B cell (primary cell): ENCODE measurements around the gene VOPP1. TPM values are rescaled to one million over a fixed set of nuclear protein-coding genes. Genes with fewer than 3 reads are reported as not detected.

ENCODE experiments used
- ATAC-seq: fragments of 200-7000 bp; cut with Tn5 transposase; one replicate; pipeline ENCODE4 v1.10.0; 2021; ENCODE audit warnings: low read depth, mild to moderate bottlenecking, moderate number of reproducible peaks, moderate library complexity
- CTCF ChIA-PET: fragments of 350-600 bp; sonication (Branson Sonifier 250); formaldehyde crosslinking; loops from one replicate; lab custom pipeline; 2021; ENCODE audit warnings: antibody characterized with exemption, inconsistent platforms; lab: Charles Lee
- POLR2A ChIA-PET: fragments of 350-600 bp; sonication (Branson Sonifier 250); formaldehyde crosslinking; loops from one replicate; lab custom pipeline; 2021; ENCODE audit warnings: antibody characterized with exemption; lab: Charles Lee
- DNase-seq: peaks from one replicate; pipeline ENCODE4 v3.0.0; 2013
- H2AFZ ChIP-seq: 2 replicates; pipeline ENCODE4 v1.6.1; 2012; ENCODE audit warnings: mild to moderate bottlenecking, low read depth, low read length; ENCODE audit not compliant: insufficient read depth, poor library complexity, severe bottlenecking
- H3K27ac ChIP-seq, 2 donors: 1 replicate in 1 of 2; 2 replicates in 1 of 2; pipeline ENCODE4 v1.5.1; 2012 to 2013; ENCODE audit warnings: low read length in 2 of 2, mild to moderate bottlenecking in 2 of 2, moderate library complexity in 1 of 2
- H3K27me3 ChIP-seq, 4 experiments: fragments of 200-600 bp in 1 of 4; sonication (generic) in 1 of 4; replicated peaks in 1 of 4; 1 replicate in 2 of 4; 2 replicates in 2 of 4; pipeline versions ENCODE4 v1.6.1 to v1.7.0; 2013 to 2016; ENCODE audit warnings: low read length in 3 of 4, mild to moderate bottlenecking in 2 of 4, mixed read lengths in 1 of 4, moderate library complexity in 1 of 4; ENCODE audit not compliant: insufficient read depth in 4 of 4, control insufficient read depth in 3 of 4; ENCODE audit errors: control extremely low read depth in 1 of 4
- H3K36me3 ChIP-seq, 2 experiments: replicated peaks in 1 of 2; 1 replicate in 1 of 2; 2 replicates in 1 of 2; pipeline versions ENCODE4 v1.6.1 to v1.7.1; 2013; ENCODE audit warnings: low read length in 1 of 2; ENCODE audit not compliant: insufficient read depth in 2 of 2, control insufficient read depth in 1 of 2; ENCODE audit errors: control extremely low read depth in 1 of 2, extremely low read depth in 1 of 2
- H3K4me1 ChIP-seq, 2 donors: fragments of 200-600 bp in 1 of 2; sonication (generic) in 1 of 2; 1 replicate in 1 of 2; 2 replicates in 1 of 2; pipeline versions ENCODE4 v1.5.1 to v1.6.1; 2013 to 2017; ENCODE audit warnings: low read length in 2 of 2; ENCODE audit not compliant: control insufficient read depth in 2 of 2, insufficient read depth in 2 of 2
- H3K4me2 ChIP-seq: replicated peaks from 2 replicates; pipeline ENCODE3; 2012; ENCODE audit warnings: mild to moderate bottlenecking, low read depth, low read length; ENCODE audit not compliant: poor library complexity, severe bottlenecking
- H3K4me3 ChIP-seq, 5 experiments: fragments of 200-600 bp in 1 of 5; sonication (generic) in 1 of 5; 1 replicate in 3 of 5; 2 replicates in 2 of 5; pipeline versions ENCODE4 v1.5.1 to v1.7.0; 2011 to 2016; ENCODE audit warnings: low read length in 4 of 5, mild to moderate bottlenecking in 4 of 5, low read depth in 2 of 5, control low read depth in 1 of 5, moderate library complexity in 1 of 5; ENCODE audit not compliant: insufficient read depth in 1 of 5; ENCODE audit errors: control extremely low read depth in 1 of 5, extremely low read depth in 1 of 5
- H3K79me2 ChIP-seq: fragments of 200-600 bp; sonication (generic); one replicate; pipeline ENCODE4 v1.6.0; 2016; ENCODE audit warnings: low read length; ENCODE audit not compliant: control insufficient read depth, insufficient read depth
- H3K9ac ChIP-seq: fragments of 200-600 bp; sonication (generic); 2 replicates; pipeline ENCODE4 v1.6.1; 2017; ENCODE audit warnings: mild to moderate bottlenecking, low read length, moderate library complexity
- H3K9me3 ChIP-seq, 3 donors: one replicate each; pipeline versions ENCODE4 v1.6.1 to v1.7.1; 2013; ENCODE audit warnings: low read length in 2 of 3; ENCODE audit not compliant: control insufficient read depth in 2 of 3, insufficient read depth in 1 of 3; ENCODE audit errors: control extremely low read depth in 1 of 3
- H4K20me1 ChIP-seq: 2 replicates; pipeline ENCODE4 v1.6.0; 2012; ENCODE audit warnings: mild to moderate bottlenecking, low read length; ENCODE audit not compliant: insufficient read depth, control insufficient read depth, poor library complexity, severe bottlenecking
- H3K27ac Mint-ChIP-seq: one replicate; pipeline ENCODE4 v1.8.0; 2021; ENCODE audit warnings: mixed read lengths
- H3K27me3 Mint-ChIP-seq: one replicate; pipeline ENCODE4 v1.8.0; 2021; ENCODE audit warnings: mixed read lengths
- H3K4me1 Mint-ChIP-seq: one replicate; pipeline ENCODE4 v1.8.0; 2021; ENCODE audit warnings: mixed read lengths
- H3K4me3 Mint-ChIP-seq: one replicate; pipeline ENCODE4 v1.8.0; 2021; ENCODE audit warnings: mixed read lengths
- H3K9me3 Mint-ChIP-seq: one replicate; pipeline ENCODE4 v1.8.0; 2022; ENCODE audit warnings: mixed read lengths; ENCODE audit not compliant: insufficient read depth
- CTCF ChIP-seq: fragments of 200-600 bp; IDR thresholded peaks from one replicate; pipeline ENCODE4 v1.8.0; 2022; ENCODE audit warnings: antibody characterized with exemption, mild to moderate bottlenecking
- EZH2 ChIP-seq: IDR thresholded peaks from 2 replicates; pipeline ENCODE4 v1.6.1; 2012; ENCODE audit warnings: borderline replicate concordance, low read depth, mild to moderate bottlenecking, moderate library complexity, low read length; ENCODE audit not compliant: insufficient read depth, poor library complexity, severe bottlenecking
- WGBS: methylation state at CpG from one replicate; pipeline ENCODE4 v1.1.5; 2013; ENCODE audit warnings: missing lambda C conversion rate; ENCODE audit not compliant: insufficient coverage; 5-methylcytosine and 5-hydroxymethylcytosine counted together
- intact Hi-C: fragments of 100-400 bp; cut with micrococcal nuclease; formaldehyde crosslinking; loops from one replicate; pipeline ENCODE4 v1.10.0; 2022
- polyA plus RNA-seq: library from polyadenylated mRNA; depleted of rRNA; stranded (reverse); fragments of >200 nt; gene quantifications from 2 replicates; pipeline ENCODE4 v1.2.3, GENCODE V29; 2012
- total RNA-seq, 2 donors: library from RNA; stranded (reverse); fragments of 120-200 nt in 1 of 2; gene quantifications; 1 replicate in 1 of 2; 2 replicates in 1 of 2; pipeline versions ENCODE4 v1.2.3 to v1.2.4, GENCODE V29; 2013 to 2022

The VOPP1 gene
- total and polyA plus RNA-seq, 2 donors (not counting 1 experiment from before 2014, with no cell fraction given), result 53.2 to 256 TPM

GRCh38 chr7:55561690-55562089 lies 10.6 kb downstream of the VOPP1 start:
- peaks cover 89% of the 10 kb centered on the region for H3K4me1 Mint-ChIP-seq
- WGBS, result 73% methylated on average over 2 of the region's 4 CpGs
- Histone ChIP-seq H3K79me2 (peaks cover 100% of the 10 kb centered on the region), H3K4me2 (peak overlapping the region; percentile 32), H3K4me3 (no peak overlapping the region), H3K4me1 (peaks cover 86 to 93% of the 10 kb centered on the region in 2 donors), H3K27ac (peak overlapping the region in 1 of 2 donors; percentile 53), H3K36me3 (peaks cover 0 to 3% of the 10 kb centered on the region in 2 experiments), H3K9me3 (no peaks in the 10 kb centered on the region), H3K9ac (no peak overlapping the region), H4K20me1 (peaks cover 76% of the 10 kb centered on the region), H2AFZ (no peak overlapping the region), H3K27me3 (no peaks in the 10 kb centered on the region)
- H3K9me3 Mint-ChIP-seq, result no peaks in the 10 kb centered on the region
- DNase-seq (peak; percentile 52), ATAC-seq (no peak)
- ChIA-PET CTCF (interaction anchor here (0.6 to 1.2 kb wide), 3 partner anchors 11 to 37 kb away, joined by 3 to 7 read pairs (median 4); no protein-coding TSS in a partner anchor), POLR2A (interaction anchor here (0.7 to 1.1 kb wide), 3 partner anchors 10 to 60 kb away, joined by 3 to 4 read pairs (median 3); no protein-coding TSS in a partner anchor)
- intact Hi-C loops, result no loop called here
- peak overlapping the region; percentile 78 for H3K27ac Mint-ChIP-seq
- TF ChIP-seq CTCF (no peak), EZH2 (no peak)
- H3K27me3 Mint-ChIP-seq, result no peaks in the 10 kb centered on the region
- peak overlapping the region; percentile 69 for H3K4me3 Mint-ChIP-seq
